Neural cell (in vitro differentiated cells): ENCODE results near the gene RAET1E. TPM values are rescaled to one million over a fixed set of nuclear protein-coding genes. Genes with fewer than 3 reads are reported as not detected.

Experiments used
- H2AFZ ChIP-seq: fragments of 200-600, 300-800 bp; sonication (generic), shearing (Covaris generic); 2 replicates; pipeline ENCODE4 v1.6.0; 2014; ENCODE audit warnings: low read depth, mild to moderate bottlenecking, antibody characterized with exemption, low read length, moderate library complexity
- H3F3A ChIP-seq: fragments of 200-600 bp; shearing (Covaris generic); 2 replicates; pipeline ENCODE4 v1.6.1; 2016; ENCODE audit warnings: mild to moderate bottlenecking, moderate library complexity, mixed read lengths, antibody characterized with exemption, low read length; ENCODE audit not compliant: insufficient read depth, poor library complexity, severe bottlenecking
- H3K27ac ChIP-seq: fragments of 200-600, 300-800 bp; sonication (generic), shearing (Covaris generic); 2 replicates; pipeline ENCODE4 v1.5.1; 2014; ENCODE audit warnings: mild to moderate bottlenecking, low read length, moderate library complexity
- H3K27me3 ChIP-seq: fragments of 300-800, 200-600 bp; sonication (generic), shearing (Covaris generic); 2 replicates; pipeline ENCODE4 v1.6.0; 2014; ENCODE audit warnings: mild to moderate bottlenecking, low read depth, low read length, moderate library complexity; ENCODE audit not compliant: insufficient read depth
- H3K36me3 ChIP-seq: fragments of 300-800, 200-600 bp; sonication (generic), shearing (Covaris generic); 2 replicates; pipeline ENCODE4 v1.5.1; 2014; ENCODE audit warnings: mild to moderate bottlenecking, antibody characterized with exemption, low read length, moderate library complexity; ENCODE audit not compliant: insufficient read depth
- H3K4me2 ChIP-seq: fragments of 300-800, 200-600 bp; sonication (generic), shearing (Covaris generic); 2 replicates; pipeline ENCODE4 v1.6.0; 2014; ENCODE audit warnings: mild to moderate bottlenecking, low read length
- H3K4me3 ChIP-seq: fragments of 300-800, 200-600 bp; sonication (generic), shearing (Covaris generic); 2 replicates; pipeline ENCODE4 v1.5.1; 2014; ENCODE audit warnings: mild to moderate bottlenecking, low read length, moderate library complexity
- H3K79me2 ChIP-seq: fragments of 200-600 bp; shearing (Covaris generic); replicated peaks from 2 replicates; pipeline ENCODE4 v1.6.0; 2014; ENCODE audit warnings: mild to moderate bottlenecking, low read length, moderate library complexity; ENCODE audit not compliant: insufficient read depth
- H3K9ac ChIP-seq: fragments of 300-800, 200-600 bp; sonication (generic), shearing (Covaris generic); 2 replicates; pipeline ENCODE4 v1.6.1; 2016; ENCODE audit warnings: mild to moderate bottlenecking, low read length, mixed read lengths
- H3K9me2 ChIP-seq: fragments of 200-600 bp; shearing (Covaris generic); 2 replicates; pipeline ENCODE4 v1.6.1; 2016; ENCODE audit warnings: mild to moderate bottlenecking, low read length, mixed read lengths; ENCODE audit not compliant: insufficient read depth
- H3K9me3 ChIP-seq: fragments of 200-600, 300-800 bp; sonication (generic), shearing (Covaris generic); 2 replicates; pipeline ENCODE4 v1.6.1; 2016; ENCODE audit warnings: mild to moderate bottlenecking, mixed run types, low read length, moderate library complexity, mixed read lengths
- H4K20me1 ChIP-seq: fragments of 200-600 bp; shearing (Covaris generic); 2 replicates; pipeline ENCODE4 v1.6.1; 2016; ENCODE audit warnings: mild to moderate bottlenecking, mixed run types; ENCODE audit not compliant: insufficient read depth
- CTCF ChIP-seq: fragments of 450-650 bp; IDR thresholded peaks from 2 replicates; pipeline ENCODE4 v1.5.1; 2014; ENCODE audit warnings: antibody characterized with exemption, mild to moderate bottlenecking, moderate library complexity; ENCODE audit not compliant: poor library complexity, severe bottlenecking
- EP300 ChIP-seq: fragments of 450-650 bp; conservative IDR thresholded peaks from 2 replicates; pipeline ENCODE4 v1.6.1; 2014; ENCODE audit warnings: antibody characterized with exemption, mild to moderate bottlenecking, moderate library complexity; ENCODE audit not compliant: poor library complexity, severe bottlenecking
- EZH2 ChIP-seq: fragments of 200-600, 300-800 bp; shearing (Covaris generic), sonication (generic); IDR thresholded peaks from 2 replicates; pipeline ENCODE4 v1.6.1; 2014; ENCODE audit warnings: antibody characterized with exemption, low read length, borderline replicate concordance, mild to moderate bottlenecking; ENCODE audit not compliant: insufficient read depth, poor library complexity, severe bottlenecking
- MXI1 ChIP-seq: fragments of 450-650 bp; conservative IDR thresholded peaks from 2 replicates; pipeline ENCODE4 v1.6.1; 2014; ENCODE audit warnings: antibody characterized with exemption, mild to moderate bottlenecking; ENCODE audit not compliant: poor library complexity, severe bottlenecking
- POLR2AphosphoS5 ChIP-seq: IDR thresholded peaks from 2 replicates; pipeline ENCODE4 v1.6.1; 2012
- RAD21 ChIP-seq: fragments of 450-650 bp; conservative IDR thresholded peaks from 2 replicates; pipeline ENCODE4 v1.6.1; 2014; ENCODE audit warnings: antibody characterized with exemption, mild to moderate bottlenecking, moderate library complexity
- REST ChIP-seq: IDR thresholded peaks from 2 replicates; pipeline ENCODE4 v1.6.1; 2012; ENCODE audit warnings: borderline replicate concordance
- SMC3 ChIP-seq: fragments of 450-650 bp; conservative IDR thresholded peaks from 2 replicates; pipeline ENCODE4 v1.6.1; 2014; ENCODE audit warnings: antibody characterized with exemption, mild to moderate bottlenecking, moderate library complexity; ENCODE audit not compliant: poor library complexity
- TAF1 ChIP-seq: IDR thresholded peaks from 2 replicates; pipeline ENCODE4 v1.6.1; 2012; ENCODE audit warnings: low read depth
- polyA plus RNA-seq: library from polyadenylated mRNA; depleted of rRNA; stranded (reverse); fragments of >200 nt; gene quantifications from 2 replicates; pipeline ENCODE4 v1.2.3, GENCODE V29; 2014

The RAET1E gene
- polyA plus RNA-seq, 1 donor from 2014 or later: not detected

DNA sequence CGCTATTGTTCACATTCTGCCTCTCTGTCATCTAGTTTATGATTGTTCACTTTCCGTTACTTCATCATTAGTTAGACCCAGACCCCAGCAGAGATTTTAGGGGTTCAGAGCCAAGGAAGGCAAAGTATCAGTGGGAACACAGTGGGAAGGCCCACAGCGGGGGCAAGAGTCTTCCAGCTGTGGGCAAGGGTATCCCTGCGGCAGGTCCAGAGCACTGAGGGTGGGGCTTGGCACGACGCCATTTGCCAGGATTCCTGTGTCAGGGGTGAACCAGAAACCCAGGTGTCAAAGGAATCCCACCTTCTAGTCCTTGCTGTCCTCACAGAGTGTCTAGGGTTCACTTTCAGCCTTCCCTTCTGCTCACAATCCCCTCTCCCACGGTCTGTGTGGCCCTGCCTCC lies 13.3 kb downstream of the RAET1E start:
- H3K9me3 ChIP-seq: no peaks in the 10 kb centered on the region
- no peak overlapping the region for H2AFZ ChIP-seq
- H3K36me3 ChIP-seq: no peaks in the 10 kb centered on the region
- H3K9me2 ChIP-seq: no peaks in the 10 kb centered on the region
- H3K4me2 ChIP-seq: no peak overlapping the region
- no peaks in the 10 kb centered on the region for H4K20me1 ChIP-seq
- TF ChIP-seq REST (no peak), POLR2AphosphoS5 (no peak), EZH2 (no peak)
- H3K27me3 ChIP-seq: no peaks in the 10 kb centered on the region
- no peak overlapping the region for H3K9ac ChIP-seq
- no peak overlapping the region for H3K4me3 ChIP-seq
- H3F3A ChIP-seq: no peaks in the 10 kb centered on the region
- H3K27ac ChIP-seq: no peak overlapping the region
- no peaks in the 10 kb centered on the region for H3K79me2 ChIP-seq

DNA sequence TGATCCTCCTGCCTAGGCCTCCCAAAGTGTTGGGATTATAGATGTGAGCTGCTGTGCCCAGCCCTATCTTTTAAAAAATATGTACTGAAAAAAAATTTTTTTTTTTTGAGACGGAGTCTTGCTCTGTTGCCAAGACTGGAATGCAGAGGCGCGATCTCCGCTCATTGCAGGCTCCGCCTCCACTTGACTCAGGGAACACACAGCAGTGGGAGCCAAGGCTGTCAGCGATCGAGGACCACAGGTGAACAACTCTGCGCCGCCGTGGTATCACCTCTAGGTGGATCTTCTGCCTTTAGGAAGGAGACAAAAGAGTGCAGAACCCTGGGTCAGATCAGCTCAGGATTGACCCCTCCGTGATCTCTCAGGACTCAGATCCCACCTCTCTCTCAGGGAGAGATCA lies 13.7 kb downstream of the RAET1E start:
- H3K4me2 ChIP-seq: no peak overlapping the region

More for the DNA sequence above, 13.7 kb downstream of the RAET1E start:
- Histone ChIP-seq H3K36me3 (no peaks in the 10 kb centered on the region), H3K9me3 (no peaks in the 10 kb centered on the region), H3K27me3 (no peaks in the 10 kb centered on the region), H3K27ac (no peak overlapping the region), H3K9ac (no peak overlapping the region), H3F3A (no peaks in the 10 kb centered on the region), H3K79me2 (no peaks in the 10 kb centered on the region), H3K9me2 (no peaks in the 10 kb centered on the region), H3K4me3 (no peak overlapping the region), H2AFZ (no peak overlapping the region), H4K20me1 (no peaks in the 10 kb centered on the region)
- TF ChIP-seq TAF1 (no peak), POLR2AphosphoS5 (no peak), CTCF (no peak), REST (no peak), EZH2 (no peak), SMC3 (no peak), MXI1 (no peak), EP300 (no peak), RAD21 (no peak)
